SK-N-SH treated with all-trans-retinoic acid at 6 μM for 48 hours (cell line): Measurements from ENCODE around the gene MYL12B.

ENCODE experiments used
- ATAC-seq: fragments of 200-7000 bp; cut with Tn5 transposase; 3 replicates; pipeline ENCODE4 v1.9.1; 2020; ENCODE audit warnings: mild to moderate bottlenecking, moderate library complexity
- ARNTL ChIP-seq: fragments of 450-650 bp; formaldehyde crosslinking; IDR thresholded peaks from 2 replicates; pipeline ENCODE4 v1.5.0; 2020; ENCODE audit warnings: low read depth, mild to moderate bottlenecking, moderate library complexity, borderline replicate concordance
- BACH2 ChIP-seq: fragments of 250-450 bp; sonication (Bioruptor Pico); IDR thresholded peaks from 2 replicates; pipeline ENCODE4 v1.9.0; 2021; ENCODE audit warnings: mild to moderate bottlenecking, borderline replicate concordance
- CSDC2 ChIP-seq: fragments of 250-450 bp; sonication (Bioruptor Pico); IDR thresholded peaks from 2 replicates; pipeline ENCODE4 v1.5.0; 2020; ENCODE audit warnings: mild to moderate bottlenecking, moderate library complexity
- ESRRG ChIP-seq: fragments of 250-450 bp; sonication (Bioruptor Pico); IDR thresholded peaks from 2 replicates; pipeline ENCODE4 v1.6.1; 2021; ENCODE audit warnings: mild to moderate bottlenecking
- GLIS3 ChIP-seq: fragments of 250-450 bp; sonication (Bioruptor Pico); IDR thresholded peaks from 2 replicates; pipeline ENCODE4 v1.5.0; 2020; ENCODE audit warnings: mild to moderate bottlenecking, moderate library complexity
- ISL1 ChIP-seq: fragments of 250-450 bp; sonication (Bioruptor Pico); IDR thresholded peaks from 2 replicates; pipeline ENCODE4 v2.1.2; 2022; ENCODE audit warnings: mild to moderate bottlenecking, moderate library complexity
- OSR1 ChIP-seq: fragments of 250-450 bp; sonication (Bioruptor Pico); IDR thresholded peaks from 2 replicates; pipeline ENCODE4 v1.8.0; 2022; ENCODE audit warnings: moderate library complexity, mild to moderate bottlenecking, inconsistent platforms
- RARB ChIP-seq: fragments of 250-450 bp; sonication (Bioruptor Pico); IDR thresholded peaks from 2 replicates; pipeline ENCODE4 v1.8.0; 2021; ENCODE audit warnings: mild to moderate bottlenecking, moderate library complexity
- TCF4 ChIP-seq: fragments of 250-450 bp; sonication (Bioruptor Pico); IDR thresholded peaks from 2 replicates; pipeline ENCODE4 v1.8.0; 2021; ENCODE audit warnings: mild to moderate bottlenecking, moderate library complexity, borderline replicate concordance
- TOX ChIP-seq: fragments of 250-450 bp; sonication (Bioruptor Pico); IDR thresholded peaks from 2 replicates; pipeline ENCODE4 v1.8.0; 2021; ENCODE audit warnings: mild to moderate bottlenecking, moderate library complexity, borderline replicate concordance
- TSHZ2 ChIP-seq: fragments of 250-450 bp; sonication (Bioruptor Pico); IDR thresholded peaks from 2 replicates; pipeline ENCODE4 v1.5.0; 2020; ENCODE audit warnings: mild to moderate bottlenecking, moderate library complexity
- ZC3H10 ChIP-seq: fragments of 250-450 bp; sonication (Bioruptor Pico); IDR thresholded peaks from 2 replicates; pipeline ENCODE4 v1.5.1; 2021; ENCODE audit warnings: mild to moderate bottlenecking, moderate library complexity
- ZFP3 ChIP-seq: fragments of 250-450 bp; sonication (Bioruptor Pico); IDR thresholded peaks from 2 replicates; pipeline ENCODE4 v1.5.0; 2020; ENCODE audit warnings: mild to moderate bottlenecking, moderate library complexity
- ZNF565 ChIP-seq: fragments of 450-650 bp; formaldehyde crosslinking; conservative IDR thresholded peaks from 2 replicates; pipeline ENCODE4 v1.5.0; 2020; ENCODE audit warnings: low read depth, mild to moderate bottlenecking, moderate library complexity
- ZNF70 ChIP-seq: fragments of 450-650 bp; formaldehyde crosslinking; IDR thresholded peaks from 2 replicates; pipeline ENCODE4 v1.5.0; 2020; ENCODE audit warnings: mild to moderate bottlenecking, moderate library complexity
- ZNF8 ChIP-seq: fragments of 450-650 bp; formaldehyde crosslinking; IDR thresholded peaks from 2 replicates; pipeline ENCODE4 v1.5.0; 2020; ENCODE audit warnings: mild to moderate bottlenecking, moderate library complexity
- TF ChIP-seq, protein P1 (sequence below): fragments of 250-450 bp; sonication (Bioruptor Pico); IDR thresholded peaks from 2 replicates; pipeline ENCODE4 v1.5.1; 2020; ENCODE audit warnings: low read depth, mild to moderate bottlenecking, moderate library complexity
- TF ChIP-seq, protein P2 (sequence below): fragments of 250-450 bp; sonication (Bioruptor Pico); IDR thresholded peaks from 2 replicates; pipeline ENCODE4 v1.5.1; 2021; ENCODE audit warnings: mild to moderate bottlenecking, moderate library complexity
- TF ChIP-seq, protein P3 (sequence below): fragments of 250-450 bp; sonication (Bioruptor Pico); IDR thresholded peaks from 2 replicates; pipeline ENCODE4 v1.8.0; 2020; ENCODE audit warnings: mild to moderate bottlenecking, moderate library complexity, borderline replicate concordance

The MYL12B gene

GRCh38 chr18:3224223-3224622 lies 37.7 kb upstream of the MYL12B start (continued):
- TF ChIP-seq GLIS3 (no peak), ZNF8 (CRISPR knock-in tag) (no peak), ZNF565 (CRISPR knock-in tag) (no peak), CSDC2 (CRISPR knock-in tag) (no peak)

DNA sequence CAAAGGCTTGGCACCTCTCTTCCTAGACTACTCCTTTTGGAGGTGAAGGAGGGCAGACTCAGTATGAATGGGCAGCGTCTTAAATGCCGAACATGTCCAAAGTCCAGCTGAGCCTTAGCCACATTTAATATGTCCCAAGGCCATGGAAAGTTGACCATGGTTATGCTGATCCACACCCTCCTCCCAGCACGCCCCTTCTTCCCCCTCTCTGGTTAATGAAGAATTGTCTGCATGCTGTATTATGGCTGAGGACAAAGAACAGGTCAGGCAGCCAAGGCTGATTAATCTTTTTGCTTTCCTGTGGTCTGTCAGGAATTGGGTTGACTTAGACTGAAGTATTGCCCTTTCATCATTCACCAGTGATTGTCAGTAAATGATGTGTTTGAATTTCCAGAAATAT lies 36.3 kb upstream of the MYL12B start:
- no peak for ATAC-seq
- TF ChIP-seq ZFP3 (CRISPR knock-in tag) (no peak), ZNF565 (CRISPR knock-in tag) (no peak), ARNTL (no peak), ISL1 (CRISPR knock-in tag) (no peak), BACH2 (CRISPR knock-in tag) (no peak), GLIS3 (no peak), TCF4 (CRISPR knock-in tag) (no peak), RARB (CRISPR knock-in tag) (no peak)
- TF ChIP-seq, protein P1, sequence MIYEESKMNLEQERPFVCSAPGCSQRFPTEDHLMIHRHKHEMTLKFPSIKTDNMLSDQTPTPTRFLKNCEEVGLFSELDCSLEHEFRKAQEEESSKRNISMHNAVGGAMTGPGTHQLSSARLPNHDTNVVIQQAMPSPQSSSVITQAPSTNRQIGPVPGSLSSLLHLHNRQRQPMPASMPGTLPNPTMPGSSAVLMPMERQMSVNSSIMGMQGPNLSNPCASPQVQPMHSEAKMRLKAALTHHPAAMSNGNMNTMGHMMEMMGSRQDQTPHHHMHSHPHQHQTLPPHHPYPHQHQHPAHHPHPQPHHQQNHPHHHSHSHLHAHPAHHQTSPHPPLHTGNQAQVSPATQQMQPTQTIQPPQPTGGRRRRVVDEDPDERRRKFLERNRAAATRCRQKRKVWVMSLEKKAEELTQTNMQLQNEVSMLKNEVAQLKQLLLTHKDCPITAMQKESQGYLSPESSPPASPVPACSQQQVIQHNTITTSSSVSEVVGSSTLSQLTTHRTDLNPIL (CRISPR knock-in tag), result no peak

- TF ChIP-seq ZFP3 (CRISPR knock-in tag) (no peak), CSDC2 (CRISPR knock-in tag) (no peak), ZNF70 (CRISPR knock-in tag) (no peak), TCF4 (CRISPR knock-in tag) (no peak), ESRRG (CRISPR knock-in tag) (no peak), TSHZ2 (no peak), OSR1 (CRISPR knock-in tag) (no peak), ZC3H10 (CRISPR knock-in tag) (no peak), TOX (CRISPR knock-in tag) (no peak), BACH2 (CRISPR knock-in tag) (no peak)
- TF ChIP-seq, protein P1 (CRISPR knock-in tag), result no peak
- TF ChIP-seq, protein P2, sequence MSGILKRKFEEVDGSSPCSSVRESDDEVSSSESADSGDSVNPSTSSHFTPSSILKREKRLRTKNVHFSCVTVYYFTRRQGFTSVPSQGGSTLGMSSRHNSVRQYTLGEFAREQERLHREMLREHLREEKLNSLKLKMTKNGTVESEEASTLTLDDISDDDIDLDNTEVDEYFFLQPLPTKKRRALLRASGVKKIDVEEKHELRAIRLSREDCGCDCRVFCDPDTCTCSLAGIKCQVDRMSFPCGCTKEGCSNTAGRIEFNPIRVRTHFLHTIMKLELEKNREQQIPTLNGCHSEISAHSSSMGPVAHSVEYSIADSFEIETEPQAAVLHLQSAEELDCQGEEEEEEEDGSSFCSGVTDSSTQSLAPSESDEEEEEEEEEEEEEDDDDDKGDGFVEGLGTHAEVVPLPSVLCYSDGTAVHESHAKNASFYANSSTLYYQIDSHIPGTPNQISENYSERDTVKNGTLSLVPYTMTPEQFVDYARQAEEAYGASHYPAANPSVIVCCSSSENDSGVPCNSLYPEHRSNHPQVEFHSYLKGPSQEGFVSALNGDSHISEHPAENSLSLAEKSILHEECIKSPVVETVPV (CRISPR knock-in tag), result no peak
- TF ChIP-seq, protein P3, sequence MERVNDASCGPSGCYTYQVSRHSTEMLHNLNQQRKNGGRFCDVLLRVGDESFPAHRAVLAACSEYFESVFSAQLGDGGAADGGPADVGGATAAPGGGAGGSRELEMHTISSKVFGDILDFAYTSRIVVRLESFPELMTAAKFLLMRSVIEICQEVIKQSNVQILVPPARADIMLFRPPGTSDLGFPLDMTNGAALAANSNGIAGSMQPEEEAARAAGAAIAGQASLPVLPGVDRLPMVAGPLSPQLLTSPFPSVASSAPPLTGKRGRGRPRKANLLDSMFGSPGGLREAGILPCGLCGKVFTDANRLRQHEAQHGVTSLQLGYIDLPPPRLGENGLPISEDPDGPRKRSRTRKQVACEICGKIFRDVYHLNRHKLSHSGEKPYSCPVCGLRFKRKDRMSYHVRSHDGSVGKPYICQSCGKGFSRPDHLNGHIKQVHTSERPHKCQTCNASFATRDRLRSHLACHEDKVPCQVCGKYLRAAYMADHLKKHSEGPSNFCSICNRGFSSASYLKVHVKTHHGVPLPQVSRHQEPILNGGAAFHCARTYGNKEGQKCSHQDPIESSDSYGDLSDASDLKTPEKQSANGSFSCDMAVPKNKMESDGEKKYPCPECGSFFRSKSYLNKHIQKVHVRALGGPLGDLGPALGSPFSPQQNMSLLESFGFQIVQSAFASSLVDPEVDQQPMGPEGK (CRISPR knock-in tag), result no peak
Measured at GRCh38 chr18:3226048-3226447, 35.9 kb upstream of the MYL12B start.

More at GRCh38 chr18:3226048-3226447, 35.9 kb upstream of the MYL12B start:
- no peak for ATAC-seq
